ENCODE measurements around the gene FCER1G.

DNA sequence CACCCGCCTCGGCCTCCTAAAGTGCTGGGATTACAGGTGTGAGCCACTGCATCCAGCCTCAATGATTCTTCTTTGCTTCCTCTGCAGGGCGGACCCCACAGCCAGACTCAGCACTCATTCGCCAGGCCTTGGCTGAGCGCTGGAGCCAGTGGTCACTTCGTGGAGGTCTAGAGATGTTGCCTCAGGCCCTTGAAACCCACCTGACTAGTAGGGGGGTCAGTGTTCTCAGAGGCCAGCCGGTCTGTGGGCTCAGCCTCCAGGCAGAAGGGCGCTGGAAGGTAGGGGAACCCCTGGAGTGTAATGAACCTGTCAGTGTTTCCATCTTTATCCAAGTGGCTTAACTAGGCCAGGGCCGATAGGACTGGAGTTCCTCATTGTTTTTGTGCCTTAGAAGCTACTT, 46.2 kb upstream of the FCER1G start:
- TF ChIP-seq, protein P1, sequence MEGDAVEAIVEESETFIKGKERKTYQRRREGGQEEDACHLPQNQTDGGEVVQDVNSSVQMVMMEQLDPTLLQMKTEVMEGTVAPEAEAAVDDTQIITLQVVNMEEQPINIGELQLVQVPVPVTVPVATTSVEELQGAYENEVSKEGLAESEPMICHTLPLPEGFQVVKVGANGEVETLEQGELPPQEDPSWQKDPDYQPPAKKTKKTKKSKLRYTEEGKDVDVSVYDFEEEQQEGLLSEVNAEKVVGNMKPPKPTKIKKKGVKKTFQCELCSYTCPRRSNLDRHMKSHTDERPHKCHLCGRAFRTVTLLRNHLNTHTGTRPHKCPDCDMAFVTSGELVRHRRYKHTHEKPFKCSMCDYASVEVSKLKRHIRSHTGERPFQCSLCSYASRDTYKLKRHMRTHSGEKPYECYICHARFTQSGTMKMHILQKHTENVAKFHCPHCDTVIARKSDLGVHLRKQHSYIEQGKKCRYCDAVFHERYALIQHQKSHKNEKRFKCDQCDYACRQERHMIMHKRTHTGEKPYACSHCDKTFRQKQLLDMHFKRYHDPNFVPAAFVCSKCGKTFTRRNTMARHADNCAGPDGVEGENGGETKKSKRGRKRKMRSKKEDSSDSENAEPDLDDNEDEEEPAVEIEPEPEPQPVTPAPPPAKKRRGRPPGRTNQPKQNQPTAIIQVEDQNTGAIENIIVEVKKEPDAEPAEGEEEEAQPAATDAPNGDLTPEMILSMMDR (conservative IDR thresholded peaks at IDR 0.05) = no peak
- no peak for TF ChIP-seq EZH2 (IDR thresholded peaks at IDR 0.05; ENCODE audit: low read depth)

Measured in PC-9 (cell line).